ENCODE results near the gene DBT.

The DBT gene

DNA sequence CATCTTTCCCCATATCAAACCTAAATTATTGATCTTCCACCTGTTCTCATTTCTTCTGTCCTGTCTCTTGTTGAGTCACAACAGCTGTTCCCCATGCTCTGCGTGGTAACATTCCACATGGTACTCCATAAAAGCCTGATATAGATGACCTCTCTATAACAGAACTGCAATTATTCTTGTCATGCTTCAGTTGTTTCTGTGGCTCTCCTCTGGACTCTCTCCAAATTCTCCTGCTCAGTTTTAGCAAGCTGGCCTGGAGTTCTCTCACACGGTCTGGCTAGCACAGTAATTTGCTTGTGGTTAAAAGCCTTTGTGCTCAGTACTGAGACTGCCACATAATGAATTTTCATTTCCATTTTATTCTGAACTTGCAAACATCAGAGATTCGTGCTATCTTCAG is 61.0 kb downstream of the DBT start:
- DNase-seq (ENCODE audit: low spot score) = peak; percentile 67

DNA sequence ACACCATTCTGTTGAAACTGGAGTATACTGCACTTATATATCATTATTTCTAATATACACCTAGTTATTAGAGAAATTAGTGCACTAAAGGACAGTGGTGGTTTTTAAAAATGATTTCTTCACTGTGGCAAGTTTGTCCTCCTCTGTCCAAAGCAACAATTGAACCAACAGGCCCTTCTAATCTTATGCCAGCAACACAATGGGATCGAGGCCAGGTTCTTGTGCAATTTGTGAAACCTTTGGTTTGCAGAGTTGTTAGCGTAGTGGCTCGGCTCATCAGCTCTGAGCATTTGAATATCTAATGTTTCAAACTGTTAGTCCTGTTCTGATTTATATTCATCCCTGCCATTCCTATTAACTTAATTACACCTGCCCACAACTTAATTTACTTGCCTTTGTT is 61.7 kb downstream of the DBT start:
- no peak for DNase-seq (ENCODE audit: low spot score)

DNA sequence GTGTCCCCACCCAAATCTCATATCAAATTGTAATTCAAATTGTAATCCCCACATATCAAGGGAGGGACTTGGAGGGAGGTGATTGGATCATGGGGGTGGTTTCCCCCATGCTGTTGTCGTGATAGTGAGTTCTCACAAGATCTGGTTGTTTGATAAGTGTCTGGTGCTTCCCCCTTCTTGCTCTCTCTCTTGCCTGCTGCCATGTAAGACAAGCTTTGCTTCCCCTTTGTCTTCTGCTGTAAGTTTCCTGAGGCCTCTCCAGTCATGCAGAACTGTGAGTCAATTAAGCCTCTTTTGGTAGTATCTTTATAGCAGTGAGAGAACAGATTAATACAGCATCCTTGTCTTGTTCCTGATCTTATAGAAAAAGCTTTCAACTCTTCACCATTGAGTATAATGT is 65.1 kb downstream of the DBT start:
- no peak for DNase-seq (ENCODE audit: low spot score)

DNA sequence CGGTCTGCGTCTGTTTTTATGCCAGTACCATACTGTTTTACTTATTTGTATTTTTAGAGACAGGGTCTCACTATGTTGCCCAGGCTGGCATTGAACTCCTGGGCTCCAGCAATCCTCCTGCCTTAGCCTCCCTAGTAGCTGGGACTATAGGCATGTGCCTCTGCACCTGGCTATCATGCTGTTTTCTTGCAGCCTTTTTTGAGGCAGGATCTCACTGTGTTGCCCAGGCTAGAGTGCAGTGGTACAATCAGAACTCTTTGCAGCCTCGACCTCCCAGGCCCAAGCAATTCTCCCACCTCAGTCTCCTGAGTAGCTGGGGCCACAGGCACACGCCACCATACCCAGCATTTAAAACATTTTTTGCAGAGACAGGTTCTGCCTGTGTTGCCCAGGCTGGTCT is 66.3 kb downstream of the DBT start:
- no peak for DNase-seq (ENCODE audit: low spot score)

DNA sequence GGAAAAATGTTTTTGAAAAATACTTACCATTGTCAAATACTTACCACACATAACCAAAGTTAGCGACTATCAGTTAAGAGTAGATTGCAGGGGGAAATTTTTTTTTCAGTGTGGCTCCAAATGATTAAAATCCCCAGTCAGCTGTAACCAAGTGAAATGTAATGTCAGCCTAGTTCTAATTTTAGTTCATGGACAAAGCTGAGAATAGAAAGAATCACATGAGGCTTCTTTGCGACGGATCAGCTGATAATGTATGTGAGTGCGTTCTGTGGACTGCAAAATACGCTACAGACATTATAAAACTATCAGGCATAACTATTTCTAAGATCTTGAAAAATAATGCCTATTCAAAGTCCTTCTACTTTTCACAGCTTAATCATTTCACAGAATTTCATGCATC is 71.5 kb downstream of the DBT start, which contains the start of gene LRRC39:
LRRC39 (minus strand) TSS at position 166 of the 400 bp plus-strand sequence. CDS start 9,740 bp downstream, outside the sequence.
- DNase-seq (ENCODE audit: low spot score) = no peak

DNA sequence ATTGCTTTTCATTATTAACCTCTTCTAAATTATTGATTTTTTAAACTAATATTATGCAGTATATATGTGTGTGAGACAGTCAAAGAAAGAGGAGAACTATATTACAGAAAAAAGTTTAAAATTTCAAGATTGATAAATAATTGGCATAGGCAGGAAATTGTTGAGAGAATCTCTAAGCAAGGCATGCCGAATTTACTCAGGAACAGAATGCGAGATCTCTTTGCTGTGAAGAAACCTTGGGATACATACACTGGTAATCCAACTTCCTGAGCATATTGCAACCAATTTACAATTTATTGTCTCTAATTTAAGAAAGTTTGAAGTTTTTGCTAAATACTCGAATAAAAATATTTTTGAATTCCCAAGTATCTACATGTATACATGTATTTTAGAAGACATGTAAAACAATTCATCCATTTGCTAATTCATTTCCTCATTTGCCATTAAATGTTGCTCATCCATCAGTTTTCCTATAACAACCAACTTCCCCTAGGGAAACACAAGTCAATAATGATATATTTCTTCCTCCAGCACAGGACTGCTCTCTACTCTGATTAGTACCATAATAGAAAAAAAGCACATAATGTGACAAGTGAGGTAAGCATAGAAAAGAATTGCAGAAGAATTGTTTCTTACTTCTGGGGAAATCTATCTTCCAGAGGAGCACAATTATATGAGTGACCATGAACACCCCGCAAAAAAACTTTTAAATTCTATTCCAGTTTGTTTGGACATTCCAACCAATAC is 72.2 kb downstream of the DBT start:
- DNase-seq (ENCODE audit: low spot score) = no peak

DNA sequence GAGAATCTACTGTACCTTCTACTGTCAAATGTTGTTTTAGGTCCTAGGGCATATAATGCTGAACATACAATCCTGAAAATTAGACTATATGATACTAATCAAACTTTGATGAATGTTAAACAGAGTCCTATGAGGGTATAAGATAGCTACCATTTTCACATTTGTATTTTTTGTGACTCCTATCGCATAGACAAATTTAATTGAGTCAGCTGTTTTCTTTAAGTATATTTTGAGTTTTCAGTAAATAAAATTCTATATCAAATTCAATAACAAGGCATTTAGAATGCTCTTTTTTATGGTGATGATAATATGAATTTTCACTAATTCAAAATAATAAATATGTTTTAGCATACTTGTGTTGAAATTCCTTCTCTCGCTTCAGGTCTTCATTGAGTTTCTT is 81.6 kb downstream of the DBT start:
- DNase-seq (ENCODE audit: low spot score) = no peak

DNA sequence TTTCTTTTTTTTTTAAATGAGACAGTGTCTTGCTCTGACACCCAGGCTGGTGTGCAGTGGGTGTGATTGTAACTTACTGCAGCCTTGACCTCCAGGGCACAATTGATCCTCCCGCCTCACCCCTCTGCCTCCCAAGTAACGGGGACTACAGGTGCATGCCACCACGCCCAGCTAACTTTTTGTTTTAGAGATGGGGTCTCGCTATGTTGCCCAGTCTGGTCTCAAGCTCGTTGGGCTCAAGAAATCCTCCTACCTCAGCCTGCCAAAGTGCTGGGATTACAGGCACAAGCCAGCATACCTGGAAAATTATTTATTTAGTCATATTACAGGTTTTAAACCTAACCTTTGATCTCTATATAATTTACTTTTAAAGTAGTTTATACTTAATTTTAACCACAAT is 84.9 kb downstream of the DBT start:
- DNase-seq (ENCODE audit: low spot score) = no peak

DNA sequence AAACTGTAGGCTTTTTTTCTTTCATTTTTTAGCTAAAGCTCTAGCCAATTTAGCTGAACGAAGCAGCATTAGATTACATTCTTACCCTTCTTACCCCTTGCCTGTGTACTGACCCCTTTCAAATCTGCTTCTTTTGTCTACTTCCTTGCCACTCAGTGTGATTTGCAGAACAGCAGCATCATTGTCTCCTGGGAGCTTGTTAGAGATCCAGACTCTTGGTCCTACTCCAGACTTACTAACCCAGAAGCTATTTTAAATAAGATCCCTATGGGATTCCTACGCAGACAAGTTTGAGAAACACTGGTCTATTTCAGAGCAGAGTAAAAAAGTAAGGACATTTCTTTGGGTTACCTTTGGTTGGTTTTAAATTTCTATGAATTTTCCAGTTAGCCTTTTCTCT is 85.4 kb downstream of the DBT start:
- DNase-seq (ENCODE audit: low spot score) = no peak

DNA sequence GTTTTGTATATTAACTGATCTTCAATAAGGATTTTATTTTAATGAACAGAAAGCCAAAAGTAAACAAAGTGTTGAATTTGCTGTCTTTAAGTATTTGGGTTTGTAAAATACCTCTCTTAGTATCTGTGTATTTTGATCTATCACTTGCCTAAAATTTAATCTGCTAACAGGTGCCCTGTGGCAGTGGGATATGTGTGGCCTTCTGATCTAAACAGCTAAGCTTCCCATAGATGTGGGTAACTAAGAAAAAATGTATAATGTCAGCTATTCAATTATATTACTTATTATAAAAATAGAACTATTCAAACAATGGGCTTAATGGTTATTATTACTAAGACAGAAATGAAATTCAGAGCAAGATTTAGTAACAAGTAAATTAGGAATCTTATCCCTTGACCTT is 86.8 kb downstream of the DBT start:
- no peak for DNase-seq (ENCODE audit: low spot score)

DNA sequence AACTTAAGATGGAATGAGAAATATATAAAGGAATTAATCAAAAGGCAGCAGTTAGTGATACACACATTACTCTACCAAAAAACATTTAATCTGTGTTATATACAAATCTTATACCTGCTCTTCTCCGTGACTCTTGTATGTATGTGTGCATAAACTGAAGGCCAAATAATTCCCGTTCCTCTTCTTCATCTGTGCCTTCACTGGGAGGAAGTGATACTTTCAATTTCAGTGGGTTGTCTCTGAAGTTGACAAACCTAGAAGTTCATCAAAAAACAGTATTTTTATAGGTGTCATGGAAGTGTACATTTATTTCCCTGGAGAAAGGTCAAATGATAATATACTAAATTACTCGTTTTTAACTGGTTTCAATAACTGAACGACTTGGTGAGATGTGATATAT is 97.4 kb downstream of the DBT start:
- no peak for DNase-seq (ENCODE audit: low spot score)

DNA sequence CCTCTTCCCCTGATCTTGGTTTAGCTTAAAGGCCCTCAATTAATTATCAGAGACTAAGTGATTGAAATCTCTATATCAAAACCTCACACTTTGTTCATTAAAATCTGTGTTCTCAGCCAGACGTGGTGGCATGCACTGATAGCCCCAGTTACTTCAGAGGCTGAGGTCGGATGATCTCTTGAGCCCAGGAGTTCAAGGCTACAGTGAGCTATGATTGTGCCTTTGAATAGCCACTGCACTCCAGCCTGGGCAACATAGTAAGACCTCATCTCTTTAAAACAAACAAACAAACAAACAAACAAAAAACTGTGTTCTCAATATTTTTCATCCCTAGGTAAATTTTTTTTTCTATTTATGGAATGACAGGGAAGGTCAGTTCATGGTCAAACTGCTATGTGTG is 98.0 kb downstream of the DBT start:
- no peak for DNase-seq (ENCODE audit: low spot score)

DNA sequence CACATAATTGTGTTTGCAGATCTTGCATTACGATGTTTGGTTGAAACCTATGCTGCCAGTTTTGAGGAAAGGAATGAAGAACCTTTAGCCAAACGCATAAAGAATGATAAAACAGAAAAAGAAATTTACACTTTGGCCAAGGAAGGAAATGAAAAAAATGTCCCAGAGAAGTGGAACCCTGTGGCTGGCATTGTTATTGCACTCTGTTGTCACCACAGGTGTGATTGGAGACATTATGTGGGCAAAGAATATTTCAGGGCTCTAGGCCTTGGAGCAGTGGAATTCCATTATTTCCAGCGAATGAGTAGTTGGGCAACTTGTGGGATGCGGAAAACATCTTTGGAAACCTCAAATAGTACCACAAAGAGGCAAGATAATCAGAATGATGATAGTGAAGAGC is 101.8 kb downstream of the DBT start:
- no peak for DNase-seq (ENCODE audit: low spot score)

DNA sequence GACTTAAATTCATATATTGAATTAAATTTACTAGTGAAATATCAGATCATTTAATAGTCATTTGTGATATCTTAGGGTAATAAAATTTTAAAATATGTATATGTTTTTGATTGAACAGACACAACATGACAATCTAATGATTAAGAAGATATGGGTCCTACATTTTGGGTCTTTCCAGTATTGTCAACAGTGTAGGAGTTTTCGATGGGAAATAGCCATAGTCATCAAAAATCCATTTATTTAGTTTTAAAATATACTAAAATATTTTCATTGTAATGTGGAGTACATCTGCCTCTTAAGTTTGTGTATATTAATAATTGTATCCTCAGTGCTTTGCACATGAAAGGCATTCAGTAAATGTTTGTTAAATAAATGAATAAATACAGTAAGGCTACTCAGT is 102.7 kb downstream of the DBT start:
- no peak for DNase-seq (ENCODE audit: low spot score)

DNA sequence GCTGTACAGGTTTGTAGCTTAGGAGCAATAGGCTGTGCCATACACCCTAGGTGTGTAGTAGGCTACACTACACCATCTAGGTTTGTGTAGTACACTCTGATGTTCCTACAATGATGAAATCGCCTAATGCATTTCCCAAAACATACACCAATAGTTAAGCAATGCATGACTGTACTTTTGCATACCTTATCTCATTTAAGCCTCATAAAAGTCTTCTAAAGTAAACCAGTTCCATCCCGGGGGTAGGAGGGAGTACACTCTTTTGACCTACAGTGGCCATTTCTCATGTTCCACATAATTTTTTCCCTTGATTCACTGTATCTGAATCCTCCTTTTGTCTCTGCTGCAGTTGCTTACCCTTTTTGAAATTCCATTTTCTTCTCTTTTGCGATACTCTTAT is 104.5 kb downstream of the DBT start:
- no peak for DNase-seq (ENCODE audit: low spot score)

DNA sequence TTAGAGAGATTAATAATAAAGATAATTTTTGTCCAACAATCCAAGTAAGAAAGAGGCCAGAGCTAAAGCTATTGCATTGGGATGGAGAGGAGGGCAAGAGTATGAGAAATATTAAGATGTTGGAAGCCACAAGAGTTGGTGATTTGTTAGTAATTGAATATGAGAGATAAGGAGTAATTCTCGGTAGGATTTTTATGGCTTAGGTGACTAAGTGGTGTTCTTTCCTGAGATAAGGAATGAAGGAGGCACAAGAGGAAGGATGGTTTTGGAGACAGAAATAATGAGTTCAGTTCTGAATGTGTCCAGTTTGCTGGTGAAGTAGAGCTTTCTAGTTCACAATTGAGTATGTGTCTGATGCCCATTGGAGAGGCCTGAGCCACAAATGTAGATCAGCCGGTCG is 107.3 kb downstream of the DBT start:
- no peak for DNase-seq (ENCODE audit: low spot score)

DNA sequence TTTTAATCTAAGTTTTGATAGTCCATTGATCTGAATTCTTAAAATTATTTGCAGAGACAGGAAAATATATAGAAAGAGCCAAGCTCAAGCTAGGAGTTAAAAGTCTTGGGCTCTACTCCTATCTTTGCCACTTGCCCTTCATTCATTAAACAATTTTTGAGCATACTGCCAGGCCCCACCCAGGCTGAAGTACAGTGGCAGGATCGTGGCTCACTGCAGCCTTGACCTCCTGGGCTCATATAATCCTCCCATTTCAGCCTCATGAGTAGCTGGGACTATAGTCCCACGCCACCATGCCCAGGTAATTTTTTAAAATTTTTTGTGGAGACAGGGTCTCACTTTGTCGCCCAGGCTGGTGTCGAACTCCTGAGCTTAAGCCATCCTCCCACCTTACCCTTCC is 108.4 kb downstream of the DBT start:
- DNase-seq (ENCODE audit: low spot score) = no peak

DNA sequence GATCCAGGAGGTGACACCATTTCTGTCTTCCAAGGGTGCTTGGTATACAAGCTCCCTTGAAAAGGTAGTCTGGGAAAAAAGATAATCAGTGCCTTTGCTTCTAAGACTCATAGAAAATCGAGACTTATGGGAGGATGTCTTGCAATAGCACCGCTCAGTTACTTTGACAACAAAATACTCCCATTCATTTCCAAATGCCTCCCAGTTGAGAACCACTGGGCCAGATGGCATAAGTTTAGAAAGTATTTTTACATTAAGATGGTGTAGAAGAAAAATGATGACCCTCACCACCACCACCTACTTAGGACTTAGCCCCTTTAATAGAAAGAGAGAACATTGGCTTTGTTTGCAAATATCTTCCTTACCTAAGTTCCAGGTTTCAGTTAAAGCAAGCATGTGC is 112.0 kb downstream of the DBT start:
- DNase-seq (ENCODE audit: low spot score) = no peak
